Measurements from ENCODE around the gene CDH12. TPM values are rescaled to one million over a fixed set of nuclear protein-coding genes. Genes with fewer than 3 reads are reported as not detected.

CDH12 gene
- total RNA-seq, 6 experiments from 2014 or later: not detected

DNA sequence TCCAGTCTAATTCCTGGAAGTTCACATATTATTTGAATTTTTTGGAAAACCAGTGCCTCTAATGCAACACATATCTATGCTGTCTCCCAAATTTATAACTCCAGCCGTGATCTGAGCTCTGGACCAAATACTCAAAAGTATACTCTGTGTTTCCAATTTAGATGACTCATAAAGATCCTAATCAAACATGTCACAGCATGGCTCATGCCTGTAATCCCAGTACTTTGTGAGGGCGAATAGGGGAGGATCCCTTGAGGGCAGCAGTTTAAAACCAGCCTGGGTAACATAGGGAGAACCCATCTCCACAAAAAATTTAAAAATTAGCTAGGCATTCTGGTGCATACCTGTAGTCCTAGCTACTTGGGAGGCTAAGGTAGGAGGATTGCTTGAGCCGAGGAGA is 388.0 kb downstream of the CDH12 start:
- H3K9me3 Mint-ChIP-seq: peaks cover 35% of the 10 kb centered on the region
- DNase-seq: no peak
- no peak overlapping the region for H3K27ac Mint-ChIP-seq
- H3K27me3 Mint-ChIP-seq (ENCODE audit: insufficient read depth): no peaks in the 10 kb centered on the region
- H3K36me3 Mint-ChIP-seq (ENCODE audit: low read depth): peaks cover 4% of the 10 kb centered on the region; the same call in 1 of the 2 replicates
- H3K4me3 Mint-ChIP-seq: no peak overlapping the region
- no peaks in the 10 kb centered on the region for H3K4me1 Mint-ChIP-seq (ENCODE audit: low read depth)
- TF ChIP-seq, protein P1, sequence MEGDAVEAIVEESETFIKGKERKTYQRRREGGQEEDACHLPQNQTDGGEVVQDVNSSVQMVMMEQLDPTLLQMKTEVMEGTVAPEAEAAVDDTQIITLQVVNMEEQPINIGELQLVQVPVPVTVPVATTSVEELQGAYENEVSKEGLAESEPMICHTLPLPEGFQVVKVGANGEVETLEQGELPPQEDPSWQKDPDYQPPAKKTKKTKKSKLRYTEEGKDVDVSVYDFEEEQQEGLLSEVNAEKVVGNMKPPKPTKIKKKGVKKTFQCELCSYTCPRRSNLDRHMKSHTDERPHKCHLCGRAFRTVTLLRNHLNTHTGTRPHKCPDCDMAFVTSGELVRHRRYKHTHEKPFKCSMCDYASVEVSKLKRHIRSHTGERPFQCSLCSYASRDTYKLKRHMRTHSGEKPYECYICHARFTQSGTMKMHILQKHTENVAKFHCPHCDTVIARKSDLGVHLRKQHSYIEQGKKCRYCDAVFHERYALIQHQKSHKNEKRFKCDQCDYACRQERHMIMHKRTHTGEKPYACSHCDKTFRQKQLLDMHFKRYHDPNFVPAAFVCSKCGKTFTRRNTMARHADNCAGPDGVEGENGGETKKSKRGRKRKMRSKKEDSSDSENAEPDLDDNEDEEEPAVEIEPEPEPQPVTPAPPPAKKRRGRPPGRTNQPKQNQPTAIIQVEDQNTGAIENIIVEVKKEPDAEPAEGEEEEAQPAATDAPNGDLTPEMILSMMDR (IDR thresholded peaks at IDR 0.05): no peak

DNA sequence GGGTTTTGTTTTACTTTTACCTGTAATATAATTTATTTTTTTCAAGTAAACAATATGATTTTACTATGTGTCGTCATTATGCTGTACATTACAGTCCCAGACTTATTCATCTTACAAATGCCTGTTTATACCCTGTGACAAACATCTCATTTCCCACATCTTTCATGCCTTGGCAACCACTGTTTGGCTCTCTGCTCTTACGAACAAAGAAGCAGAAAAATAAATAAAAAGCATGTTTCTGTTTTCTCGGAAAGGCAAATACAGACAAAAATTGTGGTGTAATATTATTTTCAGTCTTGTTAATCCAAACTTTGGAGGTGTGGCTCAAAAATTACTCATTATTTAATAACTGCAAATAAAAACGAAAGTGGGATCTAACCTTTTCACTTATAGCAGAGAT is 393.0 kb downstream of the CDH12 start:
- TF ChIP-seq, protein P1 (IDR thresholded peaks at IDR 0.05): no peak
- no peaks in the 10 kb centered on the region for H3K27me3 Mint-ChIP-seq (ENCODE audit: insufficient read depth)
- no peaks in the 10 kb centered on the region for H3K4me1 Mint-ChIP-seq (ENCODE audit: low read depth)
- peaks cover 5% of the 10 kb centered on the region; the same call in 1 of the 2 replicates for H3K36me3 Mint-ChIP-seq (ENCODE audit: low read depth)
- no peak for DNase-seq
- H3K9me3 Mint-ChIP-seq: peaks cover 25% of the 10 kb centered on the region
- no peak overlapping the region for H3K27ac Mint-ChIP-seq
- no peak overlapping the region for H3K4me3 Mint-ChIP-seq

DNA sequence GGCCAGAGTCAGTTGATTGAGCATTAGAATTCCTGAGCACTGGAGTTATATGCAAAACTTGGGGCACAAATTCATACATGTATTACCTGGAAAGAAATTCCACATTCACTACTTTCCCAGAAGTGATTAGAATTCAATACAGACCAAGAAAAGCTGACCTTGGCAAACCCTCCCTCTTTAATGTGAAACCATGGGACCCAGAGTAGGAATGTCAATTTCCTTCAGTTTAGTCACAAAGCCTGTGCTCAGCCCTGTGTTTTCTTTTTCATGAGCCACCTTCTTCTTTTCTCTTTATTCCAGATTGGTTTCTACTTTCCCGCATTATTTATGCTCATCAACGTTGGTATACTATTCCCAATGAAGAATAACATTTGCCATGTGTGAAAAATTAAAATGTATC is 420.2 kb downstream of the CDH12 start:
- Mint-ChIP-seq H3K4me3 (no peak overlapping the region), H3K27me3 (ENCODE audit: insufficient read depth) (no peaks in the 10 kb centered on the region), H3K27ac (no peak overlapping the region), H3K9me3 (peaks cover 21% of the 10 kb centered on the region), H3K4me1 (ENCODE audit: low read depth) (no peaks in the 10 kb centered on the region), H3K36me3 (ENCODE audit: low read depth) (no peaks in the 10 kb centered on the region)
- no peak for DNase-seq
- TF ChIP-seq, protein P1 (IDR thresholded peaks at IDR 0.05): no peak

DNA sequence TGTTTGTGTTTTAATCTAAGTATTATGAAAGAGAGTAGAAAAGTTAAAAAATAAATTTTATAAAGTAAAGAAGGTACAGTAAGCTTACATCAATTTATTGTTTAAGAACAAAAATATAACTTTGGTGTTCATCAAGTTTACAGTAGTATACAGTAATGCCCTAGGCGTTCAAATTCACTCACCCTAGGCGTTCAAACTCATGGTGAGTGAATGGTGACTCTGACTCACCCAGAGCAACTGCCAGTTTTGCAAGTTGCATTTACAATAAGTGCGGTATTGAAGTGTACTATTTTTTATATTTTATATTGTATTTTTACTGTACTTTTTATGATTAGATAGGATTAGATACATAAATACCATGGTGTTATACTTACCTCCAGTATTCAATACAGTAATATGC is 421.3 kb downstream of the CDH12 start:
- Mint-ChIP-seq H3K4me1 (ENCODE audit: low read depth) (no peaks in the 10 kb centered on the region), H3K4me3 (no peak overlapping the region), H3K36me3 (ENCODE audit: low read depth) (no peaks in the 10 kb centered on the region), H3K27me3 (ENCODE audit: insufficient read depth) (no peaks in the 10 kb centered on the region), H3K9me3 (peaks cover 24% of the 10 kb centered on the region), H3K27ac (no peak overlapping the region)
- TF ChIP-seq, protein P1 (IDR thresholded peaks at IDR 0.05): no peak
- no peak for DNase-seq

DNA sequence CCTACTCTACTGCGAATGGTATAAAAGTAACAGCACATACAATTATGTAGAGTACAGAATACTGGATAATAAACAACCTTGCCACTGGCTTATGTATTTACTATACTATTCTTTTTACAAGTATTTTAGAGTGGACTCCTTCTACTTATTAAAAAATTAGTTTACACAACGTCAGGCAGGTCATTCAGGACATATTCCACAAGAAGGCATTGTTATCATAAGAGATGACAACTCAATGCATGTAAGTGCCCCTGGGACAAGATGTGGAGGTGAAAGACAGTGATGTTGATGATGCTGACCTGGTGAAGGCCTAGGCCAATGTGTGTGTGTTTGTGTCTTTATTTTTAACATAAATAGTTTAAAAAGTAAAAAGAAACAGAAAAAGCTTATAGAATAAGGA is 421.7 kb downstream of the CDH12 start:
- DNase-seq: no peak
- Mint-ChIP-seq H3K4me3 (no peak overlapping the region), H3K9me3 (peaks cover 26% of the 10 kb centered on the region), H3K36me3 (ENCODE audit: low read depth) (no peaks in the 10 kb centered on the region), H3K27ac (no peak overlapping the region), H3K27me3 (ENCODE audit: insufficient read depth) (no peaks in the 10 kb centered on the region), H3K4me1 (ENCODE audit: low read depth) (no peaks in the 10 kb centered on the region)
- TF ChIP-seq, protein P1 (IDR thresholded peaks at IDR 0.05): no peak

Data from HFFc6 (cell line).